Tibial nerve (tissue), 4 donors: Measurements from ENCODE around the gene MRPS7.

ENCODE experiments used
- EP300 ChIP-seq, 2 donors: sonication (generic); formaldehyde crosslinking; IDR thresholded peaks; one replicate each; pipeline ENCODE4 v1.6.1; 2017; ENCODE audit warnings: antibody characterized with exemption in 2 of 2, mild to moderate bottlenecking in 1 of 2
- TF ChIP-seq, protein P1 (sequence below), 5 experiments: fragments of 200-600 bp in 3 of 5; fragments of 450-650 bp in 2 of 5; sonication (generic) in 3 of 5; IDR thresholded peaks; one replicate each; pipeline ENCODE4 v1.5.1; 2016 to 2019; ENCODE audit warnings: antibody characterized with exemption in 5 of 5, mild to moderate bottlenecking in 3 of 5, moderate library complexity in 2 of 5

DNA sequence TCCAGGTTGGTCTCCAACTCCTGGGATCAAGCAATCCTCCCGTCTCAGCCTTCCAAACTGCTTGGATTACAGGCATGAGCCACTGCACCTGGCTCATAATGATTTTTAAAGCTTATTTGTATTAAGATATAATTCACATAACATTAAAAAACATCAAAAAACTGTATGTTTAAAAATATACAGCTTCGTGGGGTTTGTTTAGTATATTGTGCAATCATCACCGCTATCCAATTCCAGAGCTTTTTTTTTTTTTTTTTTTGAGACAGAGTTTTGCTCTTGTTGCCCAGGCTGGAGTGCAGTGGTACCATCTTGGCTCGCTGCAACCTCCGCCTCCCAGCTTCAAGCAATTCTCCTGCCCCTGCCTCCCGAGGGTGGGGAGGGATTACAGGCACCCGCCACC is 38.6 kb downstream of the MRPS7 start:
- TF ChIP-seq, protein P1, sequence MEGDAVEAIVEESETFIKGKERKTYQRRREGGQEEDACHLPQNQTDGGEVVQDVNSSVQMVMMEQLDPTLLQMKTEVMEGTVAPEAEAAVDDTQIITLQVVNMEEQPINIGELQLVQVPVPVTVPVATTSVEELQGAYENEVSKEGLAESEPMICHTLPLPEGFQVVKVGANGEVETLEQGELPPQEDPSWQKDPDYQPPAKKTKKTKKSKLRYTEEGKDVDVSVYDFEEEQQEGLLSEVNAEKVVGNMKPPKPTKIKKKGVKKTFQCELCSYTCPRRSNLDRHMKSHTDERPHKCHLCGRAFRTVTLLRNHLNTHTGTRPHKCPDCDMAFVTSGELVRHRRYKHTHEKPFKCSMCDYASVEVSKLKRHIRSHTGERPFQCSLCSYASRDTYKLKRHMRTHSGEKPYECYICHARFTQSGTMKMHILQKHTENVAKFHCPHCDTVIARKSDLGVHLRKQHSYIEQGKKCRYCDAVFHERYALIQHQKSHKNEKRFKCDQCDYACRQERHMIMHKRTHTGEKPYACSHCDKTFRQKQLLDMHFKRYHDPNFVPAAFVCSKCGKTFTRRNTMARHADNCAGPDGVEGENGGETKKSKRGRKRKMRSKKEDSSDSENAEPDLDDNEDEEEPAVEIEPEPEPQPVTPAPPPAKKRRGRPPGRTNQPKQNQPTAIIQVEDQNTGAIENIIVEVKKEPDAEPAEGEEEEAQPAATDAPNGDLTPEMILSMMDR (IDR thresholded peaks at IDR 0.05) = no peak
- no peak for TF ChIP-seq EP300 (IDR thresholded peaks at IDR 0.05)
